ENCODE results near the gene KIF19.

KIF19 gene

DNA sequence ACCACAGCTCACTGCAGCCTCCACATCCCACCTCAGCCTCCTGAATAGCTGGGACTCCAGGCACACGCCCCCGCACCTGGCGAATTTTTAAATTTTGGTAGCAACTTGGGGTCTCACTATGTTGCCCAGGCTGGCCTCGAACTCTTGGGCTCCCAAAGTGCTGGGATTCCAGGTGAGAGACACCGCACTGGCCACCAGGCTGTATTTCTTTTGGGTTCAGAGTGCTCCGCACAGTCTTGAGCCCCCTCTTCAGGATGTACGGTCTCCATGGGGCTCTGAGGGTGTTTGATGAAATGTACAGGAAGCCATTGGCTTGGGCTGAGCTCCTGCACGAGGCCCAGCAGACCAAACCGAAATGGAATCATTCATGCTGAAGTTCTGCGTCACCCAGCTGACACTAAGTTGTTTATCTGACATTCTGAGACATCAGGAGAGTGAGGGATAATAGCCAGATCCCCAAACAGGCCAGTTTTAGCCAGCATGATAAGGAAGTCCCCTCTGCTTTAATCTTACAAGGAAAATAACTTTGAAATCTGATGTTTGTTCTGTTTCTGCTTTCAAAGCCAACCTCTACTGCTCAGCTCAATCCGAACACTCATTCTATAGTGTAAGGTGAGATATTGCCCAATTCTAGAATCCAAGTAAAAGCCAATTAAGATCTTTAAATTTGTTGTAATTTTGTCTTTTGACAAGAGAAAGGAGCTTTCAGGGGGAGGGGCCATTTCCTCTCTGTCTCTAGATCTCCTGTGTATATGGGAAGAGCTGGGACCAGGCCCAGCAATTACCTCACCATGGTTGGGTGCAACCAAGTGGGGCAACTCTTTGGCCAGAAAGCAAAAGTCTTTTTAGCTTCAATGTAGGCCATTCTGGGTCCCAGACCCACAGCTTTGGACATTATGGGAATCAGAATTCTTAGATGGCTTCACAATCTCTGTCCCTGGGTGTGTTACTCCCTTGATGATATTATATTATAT lies 64.9 kb downstream of the KIF19 start:
- H3K9ac ChIP-seq (ENCODE audit: low read length in 2 of 2) = no peak overlapping the region
- peaks cover 0 to 3% of the 10 kb centered on the region in 2 donors for H3K9me3 ChIP-seq (ENCODE audit: control insufficient read depth in 2 of 2, low read length in 2 of 2)
- no peaks in the 10 kb centered on the region for H3K36me3 ChIP-seq (ENCODE audit: control insufficient read depth in 2 of 2, insufficient read depth in 2 of 2, low read length in 2 of 2)
- no peak overlapping the region for H3K27ac ChIP-seq (ENCODE audit: low read length)
- H3K4me3 ChIP-seq (ENCODE audit: low read length in 2 of 2) = no peak overlapping the region
- no peaks in the 10 kb centered on the region for H3K4me1 ChIP-seq (ENCODE audit: control insufficient read depth, insufficient read depth, low read length)
- H3K27me3 ChIP-seq (ENCODE audit: control insufficient read depth in 1 of 2, insufficient read depth in 2 of 2, low read length in 2 of 2) = peaks cover 0 to 2% of the 10 kb centered on the region in 2 donors

DNA sequence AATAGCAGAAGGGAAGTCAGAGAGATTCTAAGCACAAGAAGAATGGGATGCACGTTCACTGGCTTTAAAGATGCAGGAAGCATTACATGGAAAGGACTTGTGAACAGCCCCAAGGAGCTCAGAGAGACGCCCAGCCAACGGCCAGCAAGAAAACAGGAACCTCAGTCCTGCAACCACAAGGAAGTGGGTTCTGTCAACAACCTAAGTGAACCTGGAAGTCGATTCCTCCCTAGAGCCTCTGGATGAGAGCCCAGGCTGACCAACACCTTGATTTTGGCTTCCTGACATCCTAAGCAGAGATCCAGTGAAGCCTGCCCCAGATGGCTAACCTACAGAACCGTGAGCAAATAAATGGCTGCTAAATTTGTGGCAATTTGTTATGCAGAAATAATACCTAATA lies 65.7 kb downstream of the KIF19 start:
- Histone ChIP-seq H3K4me3 (ENCODE audit: low read length in 2 of 2) (no peak overlapping the region), H3K36me3 (ENCODE audit: control insufficient read depth in 2 of 2, insufficient read depth in 2 of 2, low read length in 2 of 2) (no peaks in the 10 kb centered on the region), H3K9ac (ENCODE audit: low read length in 2 of 2) (no peak overlapping the region), H3K9me3 (ENCODE audit: control insufficient read depth in 2 of 2, low read length in 2 of 2) (peaks cover 0 to 3% of the 10 kb centered on the region in 2 donors), H3K27ac (ENCODE audit: low read length) (no peak overlapping the region), H3K4me1 (ENCODE audit: control insufficient read depth, insufficient read depth, low read length) (no peaks in the 10 kb centered on the region), H3K27me3 (ENCODE audit: control insufficient read depth in 1 of 2, insufficient read depth in 2 of 2, low read length in 2 of 2) (peaks cover 0 to 2% of the 10 kb centered on the region in 2 donors)

DNA sequence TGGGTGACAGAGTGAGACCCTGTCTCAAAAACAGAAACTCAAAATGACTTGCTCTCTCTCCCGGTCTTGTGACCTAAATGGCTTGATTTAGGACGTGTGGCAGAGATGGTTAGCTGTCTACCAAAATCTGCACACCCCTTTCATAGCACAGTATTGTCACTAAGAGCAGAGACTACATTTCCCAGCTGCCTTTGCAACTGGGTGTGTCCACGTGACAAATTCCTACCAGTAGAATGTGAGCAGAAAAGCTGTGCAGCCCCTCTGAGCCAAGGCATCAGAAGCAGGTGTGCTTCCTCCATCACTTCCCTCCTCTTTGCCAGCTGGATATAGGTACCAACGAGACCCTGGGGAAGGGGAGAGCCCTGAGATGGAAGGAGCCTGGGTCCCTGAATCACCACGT lies 66.8 kb downstream of the KIF19 start:
- Histone ChIP-seq H3K27ac (ENCODE audit: low read length) (no peak overlapping the region), H3K9me3 (ENCODE audit: control insufficient read depth in 2 of 2, low read length in 2 of 2) (peaks cover 0 to 3% of the 10 kb centered on the region in 2 donors), H3K4me3 (ENCODE audit: low read length in 2 of 2) (no peak overlapping the region), H3K9ac (ENCODE audit: low read length in 2 of 2) (no peak overlapping the region), H3K4me1 (ENCODE audit: control insufficient read depth, insufficient read depth, low read length) (no peaks in the 10 kb centered on the region), H3K27me3 (ENCODE audit: control insufficient read depth in 1 of 2, insufficient read depth in 2 of 2, low read length in 2 of 2) (peaks cover 0 to 2% of the 10 kb centered on the region in 2 donors), H3K36me3 (ENCODE audit: control insufficient read depth in 2 of 2, insufficient read depth in 2 of 2, low read length in 2 of 2) (no peaks in the 10 kb centered on the region)

DNA sequence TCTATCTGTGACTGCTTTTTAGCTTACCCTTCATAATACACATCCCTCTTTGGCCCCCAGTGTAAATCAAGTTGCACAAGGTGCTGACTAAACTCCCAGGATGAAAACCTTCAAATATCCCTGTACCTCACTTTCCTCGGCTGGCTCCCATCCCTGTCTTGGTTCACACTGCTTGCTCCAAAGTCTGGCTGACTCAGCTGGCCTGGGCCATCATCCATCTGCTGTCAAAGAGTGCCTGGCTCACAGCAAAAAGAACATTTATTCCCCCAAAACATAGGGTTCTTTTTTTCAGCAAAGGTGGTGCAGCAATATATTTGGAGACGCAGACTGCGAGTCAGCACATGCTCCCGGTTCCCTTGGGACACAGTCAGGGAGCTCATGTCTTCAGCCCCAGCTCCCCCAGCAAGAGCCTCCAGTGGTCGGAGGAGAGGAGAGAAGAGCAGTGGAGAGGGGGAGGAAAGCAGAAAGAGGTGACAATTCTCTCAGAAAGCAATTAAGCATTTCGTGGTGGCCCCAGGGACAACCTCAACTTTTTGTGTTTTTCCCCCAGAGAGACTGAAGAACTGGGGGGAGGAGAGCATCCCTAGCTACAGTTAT lies 67.4 kb downstream of the KIF19 start:
- Histone ChIP-seq H3K4me1 (ENCODE audit: control insufficient read depth, insufficient read depth, low read length) (no peaks in the 10 kb centered on the region), H3K36me3 (ENCODE audit: control insufficient read depth in 2 of 2, insufficient read depth in 2 of 2, low read length in 2 of 2) (no peaks in the 10 kb centered on the region), H3K9ac (ENCODE audit: low read length in 2 of 2) (no peak overlapping the region), H3K27ac (ENCODE audit: low read length) (no peak overlapping the region), H3K27me3 (ENCODE audit: control insufficient read depth in 1 of 2, insufficient read depth in 2 of 2, low read length in 2 of 2) (peaks cover 0 to 2% of the 10 kb centered on the region in 2 donors), H3K9me3 (ENCODE audit: control insufficient read depth in 2 of 2, low read length in 2 of 2) (peaks cover 0 to 3% of the 10 kb centered on the region in 2 donors), H3K4me3 (ENCODE audit: low read length in 2 of 2) (no peak overlapping the region)

DNA sequence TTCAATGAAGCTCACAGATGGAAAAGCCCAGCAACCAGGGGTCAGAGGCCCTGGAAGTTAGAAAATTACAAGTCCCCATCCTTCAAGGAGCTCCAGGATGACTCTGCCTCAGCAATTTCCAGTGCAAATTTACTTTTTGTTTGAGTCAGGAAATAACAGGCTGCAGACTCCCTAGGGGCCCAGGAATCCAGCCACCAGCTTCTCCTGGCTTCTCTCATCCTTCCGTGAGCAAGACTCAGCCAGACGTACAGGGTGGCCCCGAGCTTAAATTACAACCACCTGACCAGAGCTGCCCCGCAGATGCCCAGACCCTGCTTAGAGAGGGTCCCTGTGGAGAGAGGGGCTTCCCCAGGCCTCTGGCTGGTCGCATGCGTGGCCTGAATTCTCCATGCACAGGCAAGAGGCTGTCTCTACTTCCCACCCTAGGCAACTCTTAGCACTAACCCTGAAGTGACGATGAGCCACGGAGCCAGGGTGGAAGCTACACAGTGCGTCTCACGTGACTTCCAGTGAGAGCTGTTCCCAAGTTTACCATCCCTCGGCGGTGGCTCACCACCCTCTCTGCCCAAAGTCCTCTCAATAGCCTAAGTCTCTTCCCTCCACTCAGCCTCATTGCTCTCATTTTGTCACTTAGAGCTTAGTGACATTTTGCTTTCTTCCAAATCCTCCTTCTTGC lies 68.4 kb downstream of the KIF19 start:
- Histone ChIP-seq H3K4me3 (ENCODE audit: low read length in 2 of 2) (no peak overlapping the region), H3K27ac (ENCODE audit: low read length) (no peak overlapping the region), H3K27me3 (ENCODE audit: control insufficient read depth in 1 of 2, insufficient read depth in 2 of 2, low read length in 2 of 2) (peaks cover 0 to 2% of the 10 kb centered on the region in 2 donors), H3K36me3 (ENCODE audit: control insufficient read depth in 2 of 2, insufficient read depth in 2 of 2, low read length in 2 of 2) (no peaks in the 10 kb centered on the region), H3K9ac (ENCODE audit: low read length in 2 of 2) (no peak overlapping the region), H3K4me1 (ENCODE audit: control insufficient read depth, insufficient read depth, low read length) (no peaks in the 10 kb centered on the region), H3K9me3 (ENCODE audit: control insufficient read depth in 2 of 2, low read length in 2 of 2) (peaks cover 0 to 3% of the 10 kb centered on the region in 2 donors)

DNA sequence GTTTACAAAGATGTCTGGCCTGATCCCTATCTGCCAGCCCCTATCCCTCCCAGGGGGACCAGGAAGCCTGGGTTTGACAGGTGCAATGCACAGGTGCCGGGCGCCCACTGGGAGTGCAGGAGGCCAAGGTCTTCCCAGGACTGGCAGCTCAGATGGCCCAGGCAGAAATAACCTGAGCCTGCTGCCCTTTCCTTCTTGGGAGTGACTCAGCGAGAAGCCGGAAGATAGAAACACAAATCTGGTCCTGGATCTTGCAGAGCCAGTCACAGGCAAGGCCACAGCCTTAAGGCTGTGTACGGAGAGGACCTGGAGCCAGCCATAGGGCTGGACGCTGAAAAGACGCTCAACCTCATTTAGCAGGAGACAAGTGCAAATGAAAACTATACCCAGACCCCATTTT lies 69.0 kb downstream of the KIF19 start:
- no peak overlapping the region for H3K27ac ChIP-seq (ENCODE audit: low read length)
- no peak overlapping the region for H3K9ac ChIP-seq (ENCODE audit: low read length in 2 of 2)

DNA sequence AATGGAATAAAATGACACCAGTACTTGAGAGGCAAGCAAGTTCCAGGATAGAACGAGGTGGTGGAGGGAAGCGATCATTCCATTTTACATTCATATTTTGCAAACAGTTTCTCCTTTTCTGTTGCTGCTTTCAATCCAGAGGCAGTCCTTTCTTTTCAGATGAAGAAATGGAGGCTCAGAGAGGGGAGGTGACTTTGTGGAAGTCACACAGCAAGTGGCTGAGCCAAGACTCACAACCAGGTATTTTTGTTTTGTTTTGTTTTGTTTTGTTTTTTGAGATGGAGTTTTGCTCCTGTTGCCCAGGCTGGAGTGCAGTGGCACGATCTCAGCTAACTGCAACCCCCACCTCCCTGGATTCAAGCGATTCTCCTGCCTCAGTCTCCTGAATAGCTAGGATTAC lies 70.5 kb downstream of the KIF19 start:
- no peak overlapping the region for H3K27ac ChIP-seq (ENCODE audit: low read length)
- no peak overlapping the region for H3K9ac ChIP-seq (ENCODE audit: low read length in 2 of 2)
- no peaks in the 10 kb centered on the region for H3K36me3 ChIP-seq (ENCODE audit: control insufficient read depth in 2 of 2, insufficient read depth in 2 of 2, low read length in 2 of 2)
- peaks cover 0 to 2% of the 10 kb centered on the region in 2 donors for H3K27me3 ChIP-seq (ENCODE audit: control insufficient read depth in 1 of 2, insufficient read depth in 2 of 2, low read length in 2 of 2)
- H3K4me1 ChIP-seq (ENCODE audit: control insufficient read depth, insufficient read depth, low read length) = no peaks in the 10 kb centered on the region
- H3K9me3 ChIP-seq (ENCODE audit: control insufficient read depth in 2 of 2, low read length in 2 of 2) = peaks cover 0 to 3% of the 10 kb centered on the region in 2 donors
- H3K4me3 ChIP-seq (ENCODE audit: low read length in 2 of 2) = no peak overlapping the region

More for the DNA sequence above, 69.0 kb downstream of the KIF19 start:
- Histone ChIP-seq H3K9me3 (ENCODE audit: control insufficient read depth in 2 of 2, low read length in 2 of 2) (peaks cover 0 to 3% of the 10 kb centered on the region in 2 donors), H3K36me3 (ENCODE audit: control insufficient read depth in 2 of 2, insufficient read depth in 2 of 2, low read length in 2 of 2) (no peaks in the 10 kb centered on the region), H3K4me3 (ENCODE audit: low read length in 2 of 2) (no peak overlapping the region), H3K27me3 (ENCODE audit: control insufficient read depth in 1 of 2, insufficient read depth in 2 of 2, low read length in 2 of 2) (peaks cover 0 to 2% of the 10 kb centered on the region in 2 donors), H3K4me1 (ENCODE audit: control insufficient read depth, insufficient read depth, low read length) (no peaks in the 10 kb centered on the region)

DNA sequence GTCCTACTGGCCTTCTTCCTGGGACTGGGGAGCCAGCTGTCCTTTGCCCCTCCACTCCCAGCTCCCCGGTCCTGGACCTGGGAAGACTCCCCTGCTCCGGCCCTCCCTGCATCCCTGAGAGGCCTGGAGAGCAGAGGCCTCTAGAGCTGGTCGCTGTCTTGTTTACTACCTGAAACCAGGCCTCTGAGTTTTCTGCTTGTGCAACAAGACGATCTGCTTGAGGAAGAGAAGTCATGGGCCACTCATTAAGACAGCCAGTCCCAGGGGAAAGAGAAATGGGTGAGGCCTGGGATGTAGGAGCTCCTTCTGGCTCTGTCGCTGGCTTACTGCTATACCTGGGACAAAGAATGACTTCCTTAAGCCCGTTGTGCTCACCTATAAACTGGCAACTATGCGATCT lies 76.0 kb downstream of the KIF19 start:
- Histone ChIP-seq H3K9me3 (ENCODE audit: control insufficient read depth in 2 of 2, low read length in 2 of 2) (no peaks in the 10 kb centered on the region), H3K4me3 (ENCODE audit: low read length in 2 of 2) (no peak overlapping the region), H3K27me3 (ENCODE audit: control insufficient read depth in 1 of 2, insufficient read depth in 2 of 2, low read length in 2 of 2) (peaks cover 5 to 7% of the 10 kb centered on the region in 2 donors), H3K36me3 (ENCODE audit: control insufficient read depth in 2 of 2, insufficient read depth in 2 of 2, low read length in 2 of 2) (no peaks in the 10 kb centered on the region), H3K9ac (ENCODE audit: low read length in 2 of 2) (no peak overlapping the region), H3K27ac (ENCODE audit: low read length) (no peak overlapping the region), H3K4me1 (ENCODE audit: control insufficient read depth, insufficient read depth, low read length) (no peaks in the 10 kb centered on the region)

DNA sequence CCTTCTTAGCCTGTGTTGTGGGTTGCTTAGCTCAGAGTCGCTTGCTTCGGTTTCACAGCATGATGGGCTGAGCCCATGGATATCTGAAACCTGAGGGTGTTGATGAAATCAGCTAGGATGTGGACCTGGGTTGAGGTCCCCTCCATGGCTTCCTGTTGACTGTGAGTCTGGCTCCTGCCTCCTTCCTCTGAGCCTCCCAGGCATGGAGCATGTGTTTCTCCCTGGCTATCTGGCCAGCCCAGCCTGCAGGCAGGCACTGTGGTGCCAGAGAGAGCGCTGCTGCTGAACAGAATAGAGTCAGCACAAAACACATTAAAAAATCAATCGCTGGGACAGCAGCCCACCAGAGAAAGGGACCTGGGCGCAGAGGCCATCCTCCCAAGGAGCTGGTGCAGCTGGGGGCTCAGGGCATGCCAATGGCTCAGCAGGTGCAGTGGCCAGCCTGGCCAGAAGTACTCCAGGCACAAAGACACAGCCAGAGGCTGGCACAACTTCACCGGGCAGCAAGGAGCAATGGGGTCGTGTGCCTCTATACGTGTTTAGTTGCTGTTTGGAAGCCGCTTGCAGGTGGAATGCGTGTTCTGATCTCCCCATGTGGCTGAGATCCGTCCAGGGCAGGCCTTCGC lies 77.6 kb downstream of the KIF19 start:
- Histone ChIP-seq H3K27ac (ENCODE audit: low read length) (no peak overlapping the region), H3K27me3 (ENCODE audit: control insufficient read depth in 1 of 2, insufficient read depth in 2 of 2, low read length in 2 of 2) (peaks cover 5 to 7% of the 10 kb centered on the region in 2 donors), H3K36me3 (ENCODE audit: control insufficient read depth in 2 of 2, insufficient read depth in 2 of 2, low read length in 2 of 2) (no peaks in the 10 kb centered on the region)

DNA sequence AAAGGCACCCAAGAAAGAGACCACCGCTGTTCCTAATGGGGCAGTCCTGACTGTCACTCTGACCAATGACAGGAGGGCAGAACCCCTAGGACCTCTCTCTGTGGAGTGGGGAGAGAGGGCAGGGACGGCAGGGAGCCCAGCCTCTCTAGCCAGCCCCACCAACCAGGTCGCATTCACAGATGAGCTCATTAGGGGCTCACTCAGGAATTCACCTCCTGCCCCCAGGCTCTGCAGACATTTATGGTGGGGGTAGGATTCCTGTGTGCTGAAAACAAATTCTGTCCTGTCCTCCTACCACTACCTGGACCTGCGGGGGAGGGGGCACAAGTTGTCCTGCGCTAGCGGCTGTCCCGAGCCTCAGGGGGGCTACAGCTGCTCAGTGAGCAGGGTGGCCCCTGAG lies 78.2 kb downstream of the KIF19 start:
- Histone ChIP-seq H3K36me3 (ENCODE audit: control insufficient read depth in 2 of 2, insufficient read depth in 2 of 2, low read length in 2 of 2) (no peaks in the 10 kb centered on the region), H3K9ac (ENCODE audit: low read length in 2 of 2) (no peak overlapping the region), H3K27ac (ENCODE audit: low read length) (no peak overlapping the region), H3K27me3 (ENCODE audit: control insufficient read depth in 1 of 2, insufficient read depth in 2 of 2, low read length in 2 of 2) (peaks cover 5 to 7% of the 10 kb centered on the region in 2 donors), H3K9me3 (ENCODE audit: control insufficient read depth in 2 of 2, low read length in 2 of 2) (no peaks in the 10 kb centered on the region), H3K4me1 (ENCODE audit: control insufficient read depth, insufficient read depth, low read length) (no peaks in the 10 kb centered on the region), H3K4me3 (ENCODE audit: low read length in 2 of 2) (no peak overlapping the region)

More for the DNA sequence above, 77.6 kb downstream of the KIF19 start:
- no peak overlapping the region for H3K4me3 ChIP-seq (ENCODE audit: low read length in 2 of 2)
- no peaks in the 10 kb centered on the region for H3K9me3 ChIP-seq (ENCODE audit: control insufficient read depth in 2 of 2, low read length in 2 of 2)
- no peak overlapping the region for H3K9ac ChIP-seq (ENCODE audit: low read length in 2 of 2)
- no peaks in the 10 kb centered on the region for H3K4me1 ChIP-seq (ENCODE audit: control insufficient read depth, insufficient read depth, low read length)

All from stomach smooth muscle (tissue), 2 donors.